IgD-negative memory B cell (primary cell): Measurements from ENCODE around the gene TFR2. TPM values are rescaled to one million over a fixed set of nuclear protein-coding genes. Genes with fewer than 3 reads are reported as not detected.
"Not testable (repeated sequence)": the region's sequence is repeated elsewhere in the genome, so short reads cannot be mapped to it uniquely, and the experiment has no call there.

Source experiments
- H3K27ac Mint-ChIP-seq, 3 donors: one replicate each; pipeline ENCODE4 v1.8.0; 2020 to 2022; ENCODE audit warnings: mild to moderate bottlenecking in 3 of 3, mixed read lengths in 3 of 3, moderate library complexity in 1 of 3
- H3K27me3 Mint-ChIP-seq: one replicate; pipeline ENCODE4 v1.8.0; 2021; ENCODE audit warnings: mixed read lengths
- H3K36me3 Mint-ChIP-seq: one replicate; pipeline ENCODE4 v1.8.0; 2020; ENCODE audit warnings: mild to moderate bottlenecking, mixed read lengths
- H3K4me1 Mint-ChIP-seq, 3 donors: one replicate each; pipeline ENCODE4 v1.8.0; 2020 to 2022; ENCODE audit warnings: mixed read lengths in 3 of 3, mild to moderate bottlenecking in 1 of 3
- H3K4me3 Mint-ChIP-seq, 4 donors: one replicate each; pipeline ENCODE4 v1.8.0; 2020 to 2022; ENCODE audit warnings: mild to moderate bottlenecking in 4 of 4, mixed read lengths in 4 of 4, moderate library complexity in 3 of 4
- H3K9me3 Mint-ChIP-seq, 3 donors: one replicate each; pipeline ENCODE4 v1.8.0; 2020 to 2021; ENCODE audit warnings: mixed read lengths in 3 of 3, mild to moderate bottlenecking in 1 of 3
- polyA plus RNA-seq: library from polyadenylated mRNA; unstranded; fragments of 300-500 nt; fragmentation: Illumina TruSeq; gene quantifications from one replicate; pipeline ENCODE4 v1.2.3, GENCODE V29; 2021

The TFR2 gene
- polyA plus RNA-seq, 1 donor from 2014 or later: 0.44 TPM

DNA sequence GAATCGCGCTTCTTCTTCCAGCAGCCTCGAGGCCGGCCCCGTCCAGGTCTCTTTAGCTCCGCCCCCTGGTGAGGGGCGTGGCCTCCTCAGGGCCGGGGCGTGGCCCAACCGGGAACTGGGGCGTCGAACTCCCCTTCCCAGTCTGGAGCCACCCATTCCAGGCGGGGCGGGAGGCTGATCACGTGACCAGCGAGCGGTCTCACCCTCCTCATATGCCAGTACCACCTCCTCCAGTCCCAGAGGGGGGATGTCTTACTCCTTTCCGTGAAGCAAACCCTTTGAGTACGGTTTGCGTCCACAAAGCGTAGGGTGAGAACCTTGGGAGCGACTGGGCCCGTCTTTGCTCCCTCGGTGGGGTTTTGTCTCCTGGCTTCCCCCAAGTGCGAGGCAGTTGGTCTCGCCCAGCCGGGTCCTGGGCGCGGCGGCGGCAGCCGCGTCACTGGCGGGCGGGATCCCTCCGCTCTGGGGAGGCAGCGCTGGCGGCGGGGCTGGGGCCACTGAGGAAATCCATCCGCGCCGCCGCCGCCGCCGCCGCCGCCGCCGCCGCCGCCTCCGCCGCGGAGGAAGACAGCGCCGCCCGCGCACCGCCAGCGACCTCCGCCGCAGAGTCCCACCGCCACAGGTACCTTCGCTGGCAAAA lies 32.1 kb upstream of the TFR2 start, which contains the start of gene GNB2:
Gene GNB2 (plus strand): TSS at position 439 of the 640 bp plus-strand sequence. CDS start 2,526 bp downstream, outside the sequence.
- no peaks in the 10 kb centered on the region for H3K36me3 Mint-ChIP-seq
- H3K4me1 Mint-ChIP-seq: peaks cover 2 to 6% (median 5%) of the 10 kb centered on the region in 3 donors
- H3K4me3 Mint-ChIP-seq: peak within 1 kb of the TSS; percentile 91 to 99 (median 97)
- peak within 1 kb of the TSS; percentile 92 to 98 (median 97) for H3K27ac Mint-ChIP-seq
- no peaks in the 10 kb centered on the region for H3K27me3 Mint-ChIP-seq
- no peaks in the 10 kb centered on the region for H3K9me3 Mint-ChIP-seq

DNA sequence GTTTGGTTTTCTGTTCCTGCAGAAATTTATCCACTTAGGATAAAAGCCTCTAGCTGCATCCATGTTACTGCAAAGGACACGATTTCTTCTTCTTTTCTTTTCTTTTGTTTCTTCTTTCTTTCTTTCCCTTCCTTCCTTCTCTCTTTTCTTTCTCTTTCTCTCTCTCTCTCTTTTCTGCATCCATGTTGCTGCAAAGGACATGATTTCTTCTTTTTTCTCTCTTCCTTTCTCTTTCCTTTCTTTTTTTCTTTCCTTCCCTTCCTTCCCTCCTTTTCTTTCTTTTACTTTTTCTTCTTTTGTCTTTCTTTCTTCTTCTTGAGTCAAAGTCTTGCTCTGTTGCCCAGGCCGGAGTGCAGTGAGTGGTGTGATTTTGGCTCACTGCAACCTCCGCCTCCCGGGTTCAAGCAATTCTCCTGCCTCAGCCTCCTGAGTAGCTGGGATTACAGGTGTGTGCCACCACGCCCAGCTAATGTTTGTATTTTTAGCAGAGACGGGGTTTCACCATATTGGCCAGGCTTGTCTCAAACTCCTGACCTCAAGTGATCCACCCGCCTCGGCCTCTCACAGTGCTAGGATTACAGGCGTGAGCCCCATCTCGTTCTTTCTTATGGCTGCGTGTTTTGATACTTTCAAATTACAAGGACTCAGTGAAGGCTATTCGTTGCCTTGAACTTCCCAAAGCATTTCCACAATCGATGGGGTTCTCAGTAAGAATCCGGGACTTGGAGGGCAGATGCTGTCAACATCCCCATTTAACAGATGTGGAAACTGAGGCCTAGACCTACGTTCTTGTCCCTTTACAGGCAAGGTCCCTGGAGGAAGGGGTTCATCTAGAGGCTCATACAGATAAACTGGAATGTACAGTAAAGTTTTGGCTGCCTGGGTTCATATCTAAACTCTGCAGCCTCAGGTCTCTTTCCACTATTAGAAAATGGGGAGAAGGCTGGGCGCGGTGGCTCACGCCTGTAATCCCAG lies 30.3 kb upstream of the TFR2 start:
- Mint-ChIP-seq H3K27me3 (peaks cover 3% of the 10 kb centered on the region), H3K4me3 (peak overlapping the region in 2 of 4 donors; percentile 30 to 91), H3K4me1 (peaks cover 0 to 11% (median 5%) of the 10 kb centered on the region in 3 donors), H3K27ac (peak overlapping the region in 1 of 3 donors; percentile 54), H3K36me3 (no peaks in the 10 kb centered on the region), H3K9me3 (no peaks in the 10 kb centered on the region)

DNA sequence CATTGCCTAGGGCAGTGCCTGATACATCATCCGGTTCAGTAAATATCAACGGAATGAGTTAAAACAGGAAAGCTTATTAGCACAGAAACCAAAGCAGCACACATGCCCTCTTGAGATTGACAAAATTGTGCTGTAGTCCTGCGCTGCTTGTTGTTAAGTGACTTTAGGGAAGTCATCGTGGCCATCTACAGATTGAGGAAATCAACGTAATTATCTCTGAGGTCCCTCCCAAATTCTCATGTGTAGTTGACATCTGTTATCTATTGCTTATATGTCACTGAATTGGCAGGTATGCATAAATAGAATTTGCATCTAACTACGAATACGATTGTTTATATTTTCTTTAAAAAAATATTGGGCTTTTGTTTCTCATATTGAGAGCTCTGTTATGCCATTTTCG lies 28.7 kb upstream of the TFR2 start:
- no peaks in the 10 kb centered on the region for H3K36me3 Mint-ChIP-seq
- H3K27ac Mint-ChIP-seq: peak overlapping the region in 1 of 3 donors; percentile 54
- H3K4me1 Mint-ChIP-seq: peaks cover 0 to 11% (median 5%) of the 10 kb centered on the region in 3 donors
- H3K4me3 Mint-ChIP-seq: peak overlapping the region in 1 of 4 donors; percentile 43
- H3K27me3 Mint-ChIP-seq: peaks cover 6% of the 10 kb centered on the region
- no peaks in the 10 kb centered on the region for H3K9me3 Mint-ChIP-seq

DNA sequence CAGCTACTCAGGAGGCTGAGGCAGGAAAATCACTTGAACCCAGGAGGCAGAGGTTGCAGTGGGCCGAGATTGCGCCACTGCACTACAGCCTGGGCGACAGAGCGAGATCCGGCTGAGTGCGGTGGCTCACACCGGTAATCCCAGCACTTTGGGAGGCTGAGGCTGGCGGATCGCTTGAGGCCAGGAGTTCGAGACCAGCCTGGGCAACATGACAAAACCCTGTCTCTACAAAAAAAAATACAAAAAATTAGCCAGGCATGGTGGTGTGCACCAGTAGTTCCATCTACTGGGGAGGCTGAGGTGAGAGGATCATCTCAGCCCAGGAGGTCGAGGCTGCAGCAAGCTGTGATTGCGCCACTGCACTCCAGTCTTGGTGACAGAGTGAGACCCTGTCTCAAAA lies 27.8 kb upstream of the TFR2 start:
- H3K27ac Mint-ChIP-seq, H3K4me3 Mint-ChIP-seq, H3K9me3 Mint-ChIP-seq, H3K36me3 Mint-ChIP-seq, H3K27me3 Mint-ChIP-seq: not testable (repeated sequence)
- H3K4me1 Mint-ChIP-seq: peaks cover 0 to 11% (median 5%) of the 10 kb centered on the region in 3 donors

DNA sequence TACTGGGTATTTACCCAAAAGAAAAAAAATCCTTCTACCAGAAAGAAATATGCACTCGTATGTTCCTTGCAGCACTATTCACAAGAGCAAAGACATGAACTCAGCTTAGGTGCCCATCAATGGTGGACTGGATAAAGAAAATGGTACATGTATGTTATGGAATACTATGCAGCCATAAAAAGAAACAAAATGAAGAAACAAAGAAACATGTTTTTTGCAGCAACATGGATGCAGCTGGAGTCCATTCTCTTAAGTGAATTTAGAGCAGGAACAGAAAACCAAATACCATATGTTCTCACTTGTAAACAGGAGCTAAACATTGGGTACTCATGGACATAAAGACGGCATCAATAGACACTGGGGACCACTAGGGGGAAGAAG lies 26.7 kb upstream of the TFR2 start:
- H3K4me3 Mint-ChIP-seq: peak overlapping the region in 1 of 4 donors; percentile 68
- no peaks in the 10 kb centered on the region for H3K9me3 Mint-ChIP-seq
- H3K36me3 Mint-ChIP-seq: peaks cover 2% of the 10 kb centered on the region
- peaks cover 6% of the 10 kb centered on the region for H3K27me3 Mint-ChIP-seq
- H3K27ac Mint-ChIP-seq: peak overlapping the region in 1 of 3 donors; percentile 71
- H3K4me1 Mint-ChIP-seq: peaks cover 0 to 5% (median 5%) of the 10 kb centered on the region in 3 donors

DNA sequence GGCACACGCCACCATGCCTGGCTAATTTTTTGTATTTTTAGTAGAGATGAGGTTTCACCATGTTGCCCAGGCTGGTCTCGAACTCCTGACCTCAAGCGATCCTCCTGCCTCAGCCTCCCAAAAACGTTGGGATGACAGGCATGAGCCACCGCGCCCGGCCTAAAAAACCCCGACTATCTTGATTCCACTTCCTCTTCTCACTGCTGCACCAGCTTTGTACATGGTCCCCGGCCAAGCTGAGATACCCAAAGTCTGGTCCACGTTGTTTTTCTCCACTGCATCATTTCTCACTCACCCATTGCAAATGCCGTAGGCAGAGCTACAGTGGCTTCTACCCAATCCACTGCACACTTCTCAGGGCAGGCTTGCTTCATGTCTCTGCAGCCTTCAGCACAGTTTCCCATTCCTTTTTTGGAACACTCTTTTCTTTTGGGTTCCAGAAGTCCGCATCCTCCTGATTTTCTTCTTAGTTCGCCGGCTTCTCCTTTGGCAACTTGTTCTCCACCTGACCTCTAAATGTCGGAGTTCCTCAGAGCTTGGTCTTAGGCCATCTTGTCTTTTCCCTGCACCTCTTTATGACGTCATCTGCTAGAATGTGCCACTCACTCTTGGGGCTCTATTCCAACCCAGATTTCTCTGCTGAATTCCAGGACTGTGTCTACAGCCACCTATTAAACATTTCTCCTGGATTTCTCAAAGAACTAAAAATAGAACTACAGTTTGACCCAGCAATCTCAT lies 26.1 kb upstream of the TFR2 start:
- H3K4me1 Mint-ChIP-seq: peaks cover 0 to 5% (median 5%) of the 10 kb centered on the region in 3 donors
- peaks cover 2% of the 10 kb centered on the region for H3K36me3 Mint-ChIP-seq
- peak overlapping the region in 1 of 3 donors; percentile 71 for H3K27ac Mint-ChIP-seq
- no peaks in the 10 kb centered on the region for H3K9me3 Mint-ChIP-seq
- H3K4me3 Mint-ChIP-seq: peak overlapping the region in 1 of 4 donors; percentile 33
- H3K27me3 Mint-ChIP-seq: peaks cover 6% of the 10 kb centered on the region

DNA sequence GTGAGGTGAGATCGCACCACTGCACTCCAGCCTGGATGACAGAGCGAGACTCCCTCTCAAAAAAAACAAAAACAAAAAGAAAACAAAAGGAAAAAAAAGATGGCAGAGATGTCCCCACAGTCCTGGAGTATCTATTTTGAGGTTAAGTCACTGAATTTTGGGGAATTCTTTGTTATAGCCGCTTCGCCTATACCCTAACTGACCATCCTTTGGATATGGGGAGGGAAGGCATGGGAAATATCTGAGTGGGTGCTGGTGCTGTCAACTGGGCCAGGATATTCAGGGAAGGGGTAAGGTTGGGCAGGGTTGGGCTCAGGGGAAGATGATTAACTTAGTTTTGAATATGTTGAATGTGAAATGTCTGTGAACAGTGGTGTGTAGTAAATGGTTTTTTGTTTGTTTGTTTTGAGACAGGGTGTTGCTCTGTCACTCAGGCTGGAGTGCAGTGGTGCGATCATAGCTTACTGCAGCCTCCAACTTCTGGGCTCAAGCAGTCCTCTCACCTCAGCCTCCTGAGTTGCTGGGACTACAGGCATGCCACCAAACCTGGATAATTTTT lies 23.9 kb upstream of the TFR2 start:
- Mint-ChIP-seq H3K4me3 (no peak overlapping the region), H3K27ac (no peak overlapping the region), H3K9me3 (peaks cover 0 to 2% (median 0%) of the 10 kb centered on the region in 3 donors)

DNA sequence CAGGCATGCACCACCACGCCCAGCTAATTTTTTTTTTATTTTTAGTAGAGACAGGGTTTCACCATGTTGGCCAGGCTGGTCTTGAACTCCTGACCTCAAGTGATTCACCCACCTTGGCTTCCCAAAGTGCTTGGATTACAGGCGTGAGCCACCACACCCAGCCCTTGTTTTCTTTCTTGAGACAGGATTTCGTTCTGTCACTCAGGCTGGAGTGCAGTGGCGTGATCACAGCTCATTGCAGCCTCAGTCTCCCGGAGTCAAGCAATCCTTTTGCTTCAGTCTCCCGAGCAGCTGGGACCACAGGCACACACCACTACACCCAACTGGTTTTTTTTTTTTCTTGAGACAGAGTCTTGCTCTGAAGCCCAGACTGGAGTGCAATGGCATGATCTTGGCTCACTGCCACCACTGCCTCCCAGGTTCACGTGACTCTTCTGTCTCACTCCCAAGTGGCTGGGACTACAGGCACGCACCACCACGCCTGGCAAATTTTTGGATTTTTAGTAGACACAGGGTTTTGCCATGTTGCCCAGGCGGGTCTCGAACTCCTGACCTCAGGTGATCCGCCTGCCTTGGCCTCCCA lies 20.9 kb upstream of the TFR2 start:
- not testable (repeated sequence) for H3K4me3 Mint-ChIP-seq, H3K9me3 Mint-ChIP-seq, H3K36me3 Mint-ChIP-seq, H3K27ac Mint-ChIP-seq, H3K4me1 Mint-ChIP-seq
- peaks cover 17% of the 10 kb centered on the region for H3K27me3 Mint-ChIP-seq

More for the DNA sequence above, 23.9 kb upstream of the TFR2 start:
- Mint-ChIP-seq H3K4me1 (peaks cover 0 to 5% (median 5%) of the 10 kb centered on the region in 3 donors), H3K36me3 (peaks cover 2% of the 10 kb centered on the region), H3K27me3 (peaks cover 10% of the 10 kb centered on the region)

DNA sequence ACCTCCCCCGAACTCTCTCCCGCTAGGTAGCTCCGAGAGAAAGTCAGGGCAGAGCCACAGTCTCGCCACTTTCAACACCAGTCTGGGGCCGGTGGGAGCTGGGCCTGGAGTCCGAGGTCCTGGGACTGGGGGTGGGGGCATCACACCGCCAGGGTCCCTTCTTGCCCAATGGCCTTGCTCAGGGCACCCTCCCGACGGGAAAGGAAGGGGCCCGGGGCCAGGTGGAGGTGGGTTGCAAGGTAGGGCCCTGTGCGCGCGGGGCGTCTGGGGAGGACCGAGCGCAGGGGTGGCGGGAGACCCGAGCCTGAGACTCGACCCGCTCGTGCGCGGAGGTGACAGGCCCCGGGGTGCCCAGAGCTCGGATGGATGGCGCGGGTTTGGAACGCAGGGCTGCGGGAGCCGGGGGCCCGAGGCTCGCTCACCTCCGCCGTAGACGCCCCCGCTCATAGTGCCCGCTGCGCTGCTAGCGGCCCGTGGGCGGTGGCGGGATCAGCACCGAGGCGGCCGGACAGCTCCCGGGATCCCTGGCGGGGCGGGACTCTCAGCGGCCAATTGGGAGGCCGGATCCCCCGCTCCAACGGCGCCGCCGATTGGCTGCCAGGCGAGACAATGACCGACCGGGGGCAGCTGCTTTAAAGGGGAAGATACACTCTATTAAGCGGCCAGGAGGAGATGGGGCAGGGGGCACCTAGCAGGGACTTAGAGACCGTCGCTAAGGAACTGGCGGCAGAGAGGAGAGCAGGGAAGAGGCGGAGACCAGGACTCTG lies 14.7 kb upstream of the TFR2 start, which contains the start of gene ACTL6B:
Gene ACTL6B (minus strand): TSS at position 541 of the 767 bp plus-strand sequence. CDS start 94 bp downstream, at position 447.
- H3K36me3 Mint-ChIP-seq: peaks cover 3% of the 10 kb centered on the region
- no peak within 1 kb of the TSS for H3K27ac Mint-ChIP-seq
- peaks cover 0 to under 1% (median 0%) of the 10 kb centered on the region in 3 donors for H3K9me3 Mint-ChIP-seq
- no peak within 1 kb of the TSS for H3K4me3 Mint-ChIP-seq
- peaks cover 0 to 2% (median 0%) of the 10 kb centered on the region in 3 donors for H3K4me1 Mint-ChIP-seq
- H3K27me3 Mint-ChIP-seq: peaks cover 37% of the 10 kb centered on the region

DNA sequence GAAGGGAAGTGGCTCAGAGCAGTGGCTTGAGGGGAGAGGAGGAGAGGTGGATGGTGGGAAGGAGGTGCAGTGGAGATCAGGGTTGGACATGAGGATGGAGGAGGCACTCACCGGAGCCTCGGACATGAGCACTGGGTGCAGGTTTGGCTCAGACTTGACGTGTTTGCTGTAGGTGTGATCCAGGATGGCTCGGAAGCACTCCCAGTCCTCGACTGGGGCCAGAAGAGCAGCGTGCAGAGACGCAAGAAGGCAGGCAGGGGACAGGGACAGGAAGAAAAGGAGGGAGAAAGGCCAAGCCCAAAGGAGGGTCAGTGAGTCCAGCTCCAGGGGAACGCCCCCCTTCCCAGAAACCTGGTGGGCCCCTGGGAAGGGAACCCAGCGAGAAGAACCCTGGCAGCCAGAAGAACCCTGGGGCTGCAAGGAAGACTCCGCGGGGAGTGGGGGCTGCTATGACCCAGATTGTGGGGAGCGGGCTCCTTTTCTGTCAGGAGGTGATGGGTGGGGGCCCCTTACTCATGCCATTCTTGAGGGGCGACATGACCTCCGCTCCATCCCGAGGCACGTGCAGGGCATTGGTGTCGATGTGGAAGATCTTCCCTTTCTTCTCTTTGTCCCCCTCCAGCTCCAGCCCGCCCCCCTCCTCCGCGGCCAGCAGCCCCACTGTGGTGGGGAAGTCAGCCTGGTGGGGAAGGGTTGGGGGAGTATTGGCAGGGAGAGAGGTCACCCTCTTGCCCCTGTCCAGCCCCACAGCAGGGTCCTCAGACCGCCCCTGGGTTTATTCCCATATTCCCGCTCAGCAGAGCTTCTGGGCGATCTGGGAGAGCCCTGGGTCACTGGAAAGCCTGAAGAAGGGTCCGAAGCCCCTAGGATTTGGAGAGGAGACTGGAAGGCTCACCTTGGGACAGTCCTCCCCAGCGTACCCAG lies 13.8 kb upstream of the TFR2 start:
- Mint-ChIP-seq H3K36me3 (peaks cover 3% of the 10 kb centered on the region), H3K4me3 (no peak overlapping the region), H3K27me3 (peaks cover 36% of the 10 kb centered on the region), H3K9me3 (no peaks in the 10 kb centered on the region), H3K27ac (peak overlapping the region in 1 of 3 donors; percentile 75), H3K4me1 (peaks cover 0 to 2% (median 0%) of the 10 kb centered on the region in 3 donors)

DNA sequence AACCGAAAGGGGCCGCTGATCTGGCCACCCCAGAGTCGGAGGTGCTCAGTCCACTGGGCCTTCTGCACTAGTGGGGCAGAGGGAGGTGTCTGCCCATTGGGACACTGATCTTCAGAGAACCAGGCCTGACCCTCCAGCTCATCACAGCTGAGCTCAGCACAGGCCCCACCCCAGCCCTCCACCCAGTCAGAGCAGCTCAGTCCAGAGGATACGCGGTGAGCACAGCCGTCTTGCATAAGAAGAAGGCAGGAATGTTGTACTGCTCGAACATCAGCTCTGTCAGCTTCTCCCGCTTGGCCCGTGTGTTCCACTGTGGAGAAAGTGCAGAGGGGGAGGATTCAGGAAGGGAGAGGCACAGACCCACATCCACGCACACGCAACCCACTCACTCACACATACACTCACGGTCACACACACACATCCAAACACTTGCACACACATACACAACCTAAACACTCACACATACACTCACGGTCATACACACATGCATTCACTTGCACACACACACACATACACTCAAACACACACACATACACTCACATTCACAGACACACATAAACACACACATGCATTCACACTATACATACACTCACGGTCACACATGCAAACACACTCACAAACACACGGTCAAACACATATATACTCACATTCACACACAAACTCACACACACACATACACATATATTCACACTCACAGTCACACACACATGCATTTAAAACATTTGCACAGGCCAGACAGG lies 8.6 kb upstream of the TFR2 start:
- no peaks in the 10 kb centered on the region for H3K9me3 Mint-ChIP-seq
- peaks cover 0 to 4% (median 0%) of the 10 kb centered on the region in 3 donors for H3K4me1 Mint-ChIP-seq
- H3K27me3 Mint-ChIP-seq: peaks cover 39% of the 10 kb centered on the region
- H3K27ac Mint-ChIP-seq: no peak overlapping the region
- no peak overlapping the region for H3K4me3 Mint-ChIP-seq
- peaks cover 3% of the 10 kb centered on the region for H3K36me3 Mint-ChIP-seq

DNA sequence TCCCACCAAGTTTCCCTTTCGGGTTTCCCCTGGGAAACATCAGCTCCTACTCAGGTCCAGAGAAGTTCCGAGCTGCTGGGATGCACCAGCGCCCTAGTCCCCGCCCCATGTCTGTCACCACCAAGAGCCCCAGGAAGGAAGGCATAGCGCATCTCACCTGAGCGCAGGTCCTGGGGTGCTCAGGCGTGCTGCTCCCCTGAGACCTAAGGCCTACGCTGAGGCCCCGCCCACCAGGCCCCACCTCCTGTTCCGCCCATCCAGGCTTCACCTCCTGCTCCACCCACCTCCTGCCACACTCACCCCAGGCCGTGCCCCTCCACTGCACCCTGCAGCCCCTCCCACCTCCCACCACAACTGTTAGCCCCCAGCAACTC lies 1.2 kb upstream of the TFR2 start:
- H3K27ac Mint-ChIP-seq: peak overlapping the region in 1 of 3 donors; percentile 18
- peaks cover 8 to 11% (median 9%) of the 10 kb centered on the region in 3 donors for H3K4me1 Mint-ChIP-seq
- H3K27me3 Mint-ChIP-seq: peaks cover 13% of the 10 kb centered on the region
- peaks cover 3% of the 10 kb centered on the region for H3K36me3 Mint-ChIP-seq
- H3K9me3 Mint-ChIP-seq: no peaks in the 10 kb centered on the region
- peak overlapping the region; percentile 25 to 90 (median 57) for H3K4me3 Mint-ChIP-seq
